Right hindlimb (tissue), 1 donor: Measurements from ENCODE around the gene PPM1M.

Source experiments
- DNase-seq: peaks from one replicate; pipeline ENCODE4 v3.0.0-alpha.2; 2018

The PPM1M gene

DNA sequence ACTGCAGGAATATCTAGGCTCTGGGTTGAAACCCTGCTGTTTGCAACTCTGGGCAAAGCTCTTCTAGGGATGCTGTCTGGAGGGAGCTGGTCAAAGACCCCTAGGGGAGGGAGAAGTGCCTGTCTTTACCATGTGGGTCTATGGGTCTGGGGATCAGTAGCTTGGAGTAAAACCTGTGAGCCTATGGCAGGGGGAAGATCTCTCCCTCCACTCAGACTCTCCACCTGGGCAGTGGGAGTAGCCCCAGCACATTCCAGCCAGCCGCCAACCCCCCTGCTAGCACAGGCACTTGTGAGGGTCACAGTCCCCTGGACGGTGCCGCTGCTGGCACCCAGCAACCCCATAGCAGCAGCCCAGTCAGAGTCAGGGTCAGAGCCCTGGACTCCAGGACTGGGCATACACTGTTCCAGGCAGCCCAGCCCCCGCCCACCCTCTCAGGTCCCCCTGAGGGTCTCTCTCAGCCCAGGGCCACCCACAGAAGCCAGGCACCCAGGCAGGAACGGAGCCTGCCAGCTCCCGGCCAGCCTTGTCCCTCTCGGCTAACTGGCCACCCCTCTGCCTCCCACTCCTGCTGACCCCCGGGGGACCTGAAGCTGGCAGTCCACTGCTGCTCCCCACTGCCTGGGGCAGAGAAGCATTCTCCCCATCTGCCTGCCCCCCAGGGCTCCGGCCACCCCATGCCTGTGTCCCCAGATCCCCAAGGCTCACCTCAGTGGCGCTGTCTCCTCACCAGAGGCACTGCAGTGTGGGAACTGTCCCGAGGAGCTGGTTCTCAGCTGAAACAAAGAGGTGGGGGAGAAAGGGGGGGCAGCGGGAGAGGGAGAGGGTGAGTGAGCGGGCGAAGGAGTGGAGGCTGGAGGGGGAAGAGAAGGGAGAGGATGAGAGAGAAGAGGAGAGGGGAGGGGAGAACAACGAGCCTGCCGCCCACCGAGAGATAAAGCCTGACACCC is 52.9 kb downstream of the PPM1M start:
- DNase-seq = no peak

DNA sequence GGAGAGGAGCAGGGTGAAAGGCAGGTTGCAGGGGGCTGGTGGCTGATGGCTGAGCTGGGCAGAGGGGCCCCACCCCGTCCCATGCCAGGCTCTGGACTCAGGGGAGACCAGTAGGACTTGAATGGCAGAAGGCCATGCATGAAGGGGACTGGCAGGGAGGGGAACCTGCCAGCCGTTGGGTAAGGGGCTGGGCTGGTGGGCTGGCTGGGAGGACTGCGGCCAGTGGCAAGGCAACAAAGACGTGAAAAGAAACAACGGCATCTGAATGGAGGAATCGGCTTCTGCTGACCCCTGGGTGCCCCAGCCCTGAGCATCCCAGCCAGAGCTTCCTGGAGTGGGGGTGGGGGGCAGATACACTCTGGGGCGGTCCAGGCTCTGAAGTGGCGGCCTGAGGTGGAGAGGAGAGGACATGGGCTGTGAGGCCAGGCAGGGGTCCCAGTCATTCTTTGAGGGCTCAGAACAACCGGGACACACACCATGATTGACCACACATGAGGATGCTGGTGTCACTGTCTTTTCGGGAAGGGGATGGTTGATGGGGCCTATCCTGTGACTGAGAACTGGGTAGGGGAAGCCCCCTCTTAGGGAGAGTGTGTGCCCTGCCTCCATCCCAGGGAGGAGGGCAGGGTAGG is 53.8 kb downstream of the PPM1M start:
- DNase-seq = no peak
